Thymus (tissue), 11 donors: ENCODE results near the gene PIP4K2C. TPM values are rescaled to one million over a fixed set of nuclear protein-coding genes. Genes with fewer than 3 reads are reported as not detected.

ENCODE experiments used
- DNase-seq, 9 donors: peaks; one replicate each; pipeline ENCODE4 v3.0.0-alpha.2; 2013; ENCODE audit warnings: low spot score in 9 of 9, low read depth in 6 of 9, missing footprints in 1 of 9
- H3K27ac ChIP-seq, 2 donors: one replicate each; pipeline ENCODE4 v1.5.1; 2013; ENCODE audit warnings: control low read depth in 1 of 2, low read depth in 1 of 2, low read length in 1 of 2, mild to moderate bottlenecking in 1 of 2, moderate library complexity in 1 of 2
- H3K27me3 ChIP-seq, 2 donors: one replicate each; pipeline ENCODE4 v1.5.1; 2013; ENCODE audit warnings: low read length in 1 of 2; ENCODE audit not compliant: control insufficient read depth in 2 of 2, insufficient read depth in 1 of 2
- H3K36me3 ChIP-seq, 2 donors: one replicate each; pipeline ENCODE4 v1.5.1; 2013; ENCODE audit warnings: low read length in 1 of 2, mild to moderate bottlenecking in 1 of 2, moderate library complexity in 1 of 2; ENCODE audit not compliant: control insufficient read depth in 2 of 2, insufficient read depth in 2 of 2
- H3K4me1 ChIP-seq, 2 donors: one replicate each; pipeline ENCODE4 v1.5.1; 2013; ENCODE audit warnings: low read length in 2 of 2; ENCODE audit not compliant: control insufficient read depth in 2 of 2, insufficient read depth in 2 of 2
- H3K4me3 ChIP-seq, 2 donors: one replicate each; pipeline ENCODE4 v1.5.1; 2013; ENCODE audit warnings: low read length in 2 of 2, control low read depth in 1 of 2, mild to moderate bottlenecking in 1 of 2
- H3K9me3 ChIP-seq, 2 donors: one replicate each; pipeline ENCODE4 v1.5.1; 2013; ENCODE audit warnings: low read length in 1 of 2, mild to moderate bottlenecking in 1 of 2; ENCODE audit not compliant: control insufficient read depth in 2 of 2, insufficient read depth in 1 of 2
- WGBS: extraction: QIAGEN DNeasy Blood & Tissue Kit; methylation state at CpG from one replicate; pipeline ENCODE4 v1.1.7; 2013; 5-methylcytosine and 5-hydroxymethylcytosine counted together
- polyA plus RNA-seq: library from polyadenylated mRNA; stranded (reverse); fragments of 200-250 nt; gene quantifications from one replicate; pipeline ENCODE4 v1.2.3, GENCODE V29; 2013
- total RNA-seq: library from RNA; stranded (reverse); fragments of 120-200 nt; gene quantifications from one replicate; pipeline ENCODE4 v1.2.4, GENCODE V29; 2013
- donor health status: healthy.

The PIP4K2C gene
- total and polyA plus RNA-seq, 2 donors, result 8.5 to 14.4 TPM

DNA sequence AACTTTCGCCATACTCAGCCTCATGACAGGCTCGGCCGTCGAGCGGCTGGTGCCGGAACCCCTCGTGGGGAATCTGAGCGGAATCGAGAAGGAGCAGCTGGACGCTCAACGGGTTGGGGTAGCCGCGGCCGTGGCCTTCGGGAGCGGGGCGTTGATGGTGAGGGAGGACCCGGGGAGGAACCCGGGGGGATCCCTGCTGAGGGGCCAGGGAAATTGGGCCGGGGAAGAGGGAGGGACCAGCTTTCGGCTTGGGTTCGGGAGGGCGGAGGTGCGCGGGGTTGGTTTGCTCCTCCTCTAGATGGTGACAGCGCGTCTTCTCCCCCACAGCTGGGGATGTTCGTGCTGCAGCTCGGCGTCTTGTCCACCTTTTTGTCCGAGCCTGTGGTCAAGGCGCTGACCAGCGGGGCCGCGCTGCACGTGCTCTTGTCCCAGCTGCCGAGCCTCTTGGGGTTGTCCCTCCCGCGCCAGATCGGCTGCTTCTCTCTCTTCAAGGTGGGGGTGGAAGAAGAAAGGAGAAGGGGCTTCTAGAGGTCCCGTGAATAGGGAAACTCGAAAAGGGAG is 30.0 kb downstream of the PIP4K2C start:
- Histone ChIP-seq H3K9me3 (peaks cover 0 to 10% of the 10 kb centered on the region in 2 donors), H3K4me3 (peak overlapping the region in 1 of 2 donors; percentile 8), H3K27me3 (peaks cover 73 to 99% of the 10 kb centered on the region in 2 donors), H3K36me3 (no peaks in the 10 kb centered on the region), H3K27ac (no peak overlapping the region), H3K4me1 (peaks cover 0 to 21% of the 10 kb centered on the region in 2 donors)
- no peak for DNase-seq
- 2% methylated on average over 42 of the region's 42 CpGs for WGBS

DNA sequence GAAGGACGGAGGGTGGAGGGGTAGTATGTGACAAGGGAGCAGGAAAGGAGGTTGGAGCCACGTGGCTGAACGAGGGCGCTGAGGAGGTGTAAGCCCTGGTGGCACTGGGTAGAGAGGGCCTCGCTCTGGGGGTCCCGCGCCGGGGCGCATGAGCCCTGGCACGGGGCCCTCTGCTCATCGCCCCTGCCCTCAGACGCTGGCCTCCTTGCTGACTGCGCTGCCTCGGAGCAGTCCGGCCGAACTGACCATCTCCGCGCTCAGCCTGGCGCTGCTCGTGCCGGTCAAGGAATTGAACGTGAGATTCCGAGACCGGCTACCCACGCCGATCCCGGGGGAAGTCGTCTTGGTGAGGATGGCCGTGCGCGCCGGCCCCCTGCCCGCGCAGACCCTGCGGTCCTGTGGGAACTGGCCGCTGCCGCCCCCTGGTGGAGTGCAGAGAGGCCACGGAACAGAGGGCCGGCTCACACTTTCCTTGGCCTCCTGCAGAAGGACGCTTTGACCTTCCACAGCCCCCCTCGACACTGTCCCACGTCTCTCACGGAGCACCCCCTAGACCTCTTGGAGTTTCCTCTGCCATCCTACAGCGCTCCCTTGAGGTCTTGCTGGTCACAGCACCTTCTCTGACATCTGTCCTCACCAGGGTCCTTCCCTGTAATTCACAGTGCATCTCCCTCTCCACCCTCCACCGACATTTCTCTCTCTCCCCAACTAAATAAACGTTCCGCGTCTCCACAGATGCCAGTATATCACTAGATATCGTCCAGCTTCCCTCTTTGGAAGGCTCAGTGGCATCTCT is 30.7 kb downstream of the PIP4K2C start:
- H3K4me1 ChIP-seq, result peaks cover 0 to 21% of the 10 kb centered on the region in 2 donors
- no peaks in the 10 kb centered on the region for H3K36me3 ChIP-seq
- H3K27ac ChIP-seq, result no peak overlapping the region
- 3% methylated on average over 49 of the region's 49 CpGs for WGBS
- peak overlapping the region in 1 of 2 donors; percentile 8 for H3K4me3 ChIP-seq
- peaks cover 74 to 99% of the 10 kb centered on the region in 2 donors for H3K27me3 ChIP-seq
- peaks cover 0 to 10% of the 10 kb centered on the region in 2 donors for H3K9me3 ChIP-seq
- peak in 2 of 9 donors; percentile 53 to 56 for DNase-seq

DNA sequence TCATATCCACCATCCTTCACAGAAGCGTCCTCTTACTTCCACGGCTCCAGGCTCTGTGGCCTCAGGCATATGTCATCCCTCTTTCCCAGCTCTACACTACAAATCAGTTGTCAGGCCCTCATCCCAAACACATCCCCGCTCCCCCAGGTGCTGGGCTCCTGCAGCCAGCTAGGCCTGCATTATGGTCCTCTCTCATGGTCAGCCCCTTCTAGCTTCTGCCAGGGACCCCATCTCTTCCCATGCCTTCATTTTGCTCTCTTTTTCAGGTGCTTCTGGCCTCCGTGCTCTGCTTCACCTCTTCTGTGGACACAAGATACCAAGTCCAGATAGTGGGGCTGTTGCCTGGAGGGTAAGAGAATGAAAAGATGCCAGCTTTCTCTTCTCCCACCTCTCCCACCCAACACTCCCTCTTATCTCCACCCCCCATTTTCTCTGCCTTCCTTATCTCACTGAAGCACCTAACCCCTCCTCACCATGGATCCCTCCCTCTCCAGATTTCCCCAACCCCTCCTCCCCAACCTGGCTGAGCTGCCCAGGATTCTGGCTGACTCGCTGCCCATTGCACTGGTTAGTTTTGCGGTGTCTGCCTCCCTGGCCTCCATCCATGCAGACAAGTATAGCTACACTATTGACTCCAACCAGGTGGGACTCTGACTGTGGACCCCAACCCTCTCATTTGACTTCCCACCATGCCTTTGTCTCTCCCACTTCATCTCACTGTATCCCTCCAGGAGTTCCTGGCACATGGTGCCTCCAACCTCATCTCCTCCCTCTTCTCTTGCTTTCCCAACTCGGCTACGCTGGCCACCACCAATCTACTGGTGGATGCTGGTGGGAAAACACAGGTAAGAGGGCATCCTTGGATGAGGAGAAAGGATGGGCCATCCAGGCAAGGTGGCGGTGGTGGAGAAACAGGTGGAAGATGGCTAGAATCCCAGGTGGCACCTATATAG is 31.6 kb downstream of the PIP4K2C start:
- no peak overlapping the region for H3K4me3 ChIP-seq
- peaks cover 79 to 100% of the 10 kb centered on the region in 2 donors for H3K27me3 ChIP-seq
- WGBS, result 87% methylated on average over 9 of the region's 9 CpGs
- peaks cover 0 to 21% of the 10 kb centered on the region in 2 donors for H3K4me1 ChIP-seq
- H3K27ac ChIP-seq, result no peak overlapping the region
- peaks cover 0 to 10% of the 10 kb centered on the region in 2 donors for H3K9me3 ChIP-seq
- no peaks in the 10 kb centered on the region for H3K36me3 ChIP-seq
- DNase-seq, result no peak

DNA sequence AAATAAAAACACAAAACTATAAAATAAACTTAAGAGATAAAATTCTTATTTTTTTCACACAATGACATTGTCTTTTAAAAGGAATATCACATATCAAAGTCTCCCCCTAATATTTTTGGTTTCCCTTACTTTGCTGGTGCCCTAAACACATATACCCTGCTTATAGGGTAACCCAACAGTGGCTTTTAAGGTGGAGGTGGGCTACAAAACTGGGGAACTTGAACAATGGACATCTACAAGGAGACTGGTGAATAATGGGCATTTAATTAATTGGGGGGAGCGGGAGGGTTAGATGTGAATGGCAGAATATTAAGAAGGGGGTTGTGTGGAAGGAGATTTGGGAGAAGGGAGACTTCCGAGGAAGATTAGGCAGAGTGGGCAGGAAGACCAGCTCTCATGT is 32.4 kb downstream of the PIP4K2C start:
- no peak overlapping the region for H3K27ac ChIP-seq
- peaks cover 0 to 10% of the 10 kb centered on the region in 2 donors for H3K9me3 ChIP-seq
- peaks cover 80 to 100% of the 10 kb centered on the region in 2 donors for H3K27me3 ChIP-seq
- H3K4me3 ChIP-seq, result no peak overlapping the region
- no peaks in the 10 kb centered on the region for H3K36me3 ChIP-seq
- no peak for DNase-seq
- H3K4me1 ChIP-seq, result peaks cover 0 to 21% of the 10 kb centered on the region in 2 donors
- WGBS, result 68% methylated on average over 2 of the region's 2 CpGs

DNA sequence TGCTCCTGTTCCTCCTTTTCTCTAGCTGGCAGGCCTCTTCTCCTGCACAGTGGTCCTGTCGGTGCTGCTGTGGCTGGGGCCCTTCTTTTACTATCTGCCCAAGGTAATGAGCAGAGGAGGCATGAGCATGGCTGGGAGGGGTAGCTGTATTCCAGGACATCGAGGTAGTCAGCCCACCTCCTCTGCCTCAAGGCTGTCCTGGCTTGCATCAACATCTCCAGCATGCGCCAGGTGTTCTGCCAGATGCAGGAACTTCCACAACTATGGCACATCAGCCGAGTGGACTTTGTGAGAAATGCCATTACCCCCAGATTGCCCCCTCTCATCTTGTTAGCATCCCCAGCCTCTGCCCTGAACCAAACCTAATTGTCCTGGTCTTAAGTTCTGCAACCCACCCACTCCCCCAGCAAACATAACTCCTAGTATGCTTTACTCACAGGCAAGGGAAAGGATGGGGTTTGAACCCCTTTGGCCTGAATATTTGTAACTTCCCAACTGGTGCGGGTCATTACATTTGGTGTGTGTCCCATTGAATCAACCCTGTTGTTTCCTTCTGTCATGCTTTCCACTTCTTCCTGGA is 32.9 kb downstream of the PIP4K2C start:
- H3K9me3 ChIP-seq, result peaks cover 0 to 10% of the 10 kb centered on the region in 2 donors
- WGBS, result 60% methylated on average over 5 of the region's 5 CpGs
- H3K36me3 ChIP-seq, result no peaks in the 10 kb centered on the region
- DNase-seq, result no peak
- no peak overlapping the region for H3K27ac ChIP-seq
- peaks cover 0 to 21% of the 10 kb centered on the region in 2 donors for H3K4me1 ChIP-seq
- no peak overlapping the region for H3K4me3 ChIP-seq
- H3K27me3 ChIP-seq, result peaks cover 80 to 100% of the 10 kb centered on the region in 2 donors

DNA sequence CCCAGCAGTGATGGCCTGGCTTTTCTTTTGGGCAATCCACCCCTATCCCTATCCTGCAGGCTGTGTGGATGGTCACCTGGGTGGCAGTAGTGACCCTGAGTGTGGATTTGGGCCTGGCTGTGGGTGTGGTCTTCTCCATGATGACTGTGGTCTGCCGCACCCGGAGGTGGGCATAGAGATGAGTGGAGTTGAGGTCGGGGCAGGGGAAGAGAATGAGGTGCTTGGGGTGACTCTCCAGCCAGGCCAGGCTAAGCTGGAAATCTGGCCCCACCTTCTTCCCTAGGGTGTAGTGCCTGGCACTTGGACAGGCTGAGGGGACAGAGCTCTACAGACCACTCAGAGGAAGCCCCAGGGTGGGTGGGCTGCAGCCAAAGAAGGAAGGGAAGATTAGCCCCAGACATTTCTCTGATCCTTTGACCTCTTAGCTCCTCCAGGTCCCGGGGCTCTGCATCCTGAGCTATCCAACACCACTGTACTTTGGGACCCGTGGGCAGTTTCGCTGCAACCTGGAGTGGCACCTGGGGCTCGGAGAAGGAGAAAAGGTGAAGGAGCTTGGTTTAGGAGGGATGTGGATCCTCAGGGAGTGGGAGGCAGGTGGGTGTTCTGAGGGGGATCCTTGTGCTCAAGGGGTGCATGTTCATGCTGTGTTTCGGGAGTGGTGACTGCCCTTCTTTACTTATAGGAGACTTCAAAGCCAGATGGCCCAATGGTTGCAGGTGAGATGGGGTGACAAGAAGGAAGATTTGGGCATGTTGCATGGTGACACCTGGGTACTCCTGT is 33.6 kb downstream of the PIP4K2C start:
- Histone ChIP-seq H3K9me3 (peaks cover 0 to 10% of the 10 kb centered on the region in 2 donors), H3K36me3 (no peaks in the 10 kb centered on the region), H3K27me3 (peaks cover 78 to 100% of the 10 kb centered on the region in 2 donors), H3K4me3 (no peak overlapping the region), H3K27ac (no peak overlapping the region), H3K4me1 (peaks cover 0 to 16% of the 10 kb centered on the region in 2 donors)
- DNase-seq, result no peak
- 91% methylated on average over 8 of the region's 8 CpGs for whole genome bisulfite sequencing

DNA sequence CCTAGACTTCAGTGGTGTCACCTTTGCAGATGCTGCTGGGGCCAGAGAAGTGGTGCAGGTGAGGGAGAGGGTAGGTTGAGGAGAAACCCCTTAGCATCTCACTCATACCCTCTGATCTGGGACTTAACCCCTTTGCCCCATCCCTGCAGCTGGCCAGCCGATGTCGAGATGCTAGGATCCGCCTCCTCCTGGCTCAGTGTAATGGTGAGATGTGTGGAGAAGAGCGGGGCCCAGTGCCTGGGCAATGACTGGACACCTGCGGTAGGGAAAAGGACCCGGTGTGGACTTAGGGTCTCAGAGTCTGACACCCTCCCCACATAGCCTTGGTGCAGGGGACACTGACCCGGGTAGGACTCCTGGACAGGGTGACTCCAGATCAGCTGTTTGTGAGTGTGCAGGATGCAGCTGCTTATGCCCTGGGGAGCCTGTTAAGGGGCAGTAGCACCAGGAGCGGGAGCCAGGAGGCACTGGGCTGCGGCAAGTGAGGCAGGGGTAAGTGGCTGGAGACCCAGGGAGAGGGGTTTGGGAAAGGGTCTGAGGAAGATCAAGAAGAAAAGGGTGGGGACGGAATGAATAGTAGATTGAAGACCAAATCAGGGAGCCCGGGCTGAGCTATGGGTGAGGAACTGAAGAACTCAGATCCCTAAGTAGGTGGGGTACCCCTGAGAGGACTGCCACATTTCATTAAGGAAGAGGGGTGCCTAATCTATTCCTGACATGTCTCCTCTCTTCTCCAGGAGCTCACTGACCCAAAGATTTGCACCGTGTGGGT is 34.5 kb downstream of the PIP4K2C start:
- Histone ChIP-seq H3K27ac (no peak overlapping the region), H3K4me1 (peaks cover 0 to 14% of the 10 kb centered on the region in 2 donors), H3K9me3 (peaks cover 0 to 10% of the 10 kb centered on the region in 2 donors), H3K27me3 (peaks cover 78 to 100% of the 10 kb centered on the region in 2 donors), H3K36me3 (no peaks in the 10 kb centered on the region), H3K4me3 (no peak overlapping the region)
- 80% methylated on average over 12 of the region's 12 CpGs for WGBS
- no peak for DNase-seq
